SK-N-SH treated with all-trans-retinoic acid at 6 μM for 48 hours (cell line): ENCODE measurements around the gene TMEM150A.

Experiments
- ATAC-seq: fragments of 200-7000 bp; cut with Tn5 transposase; 3 replicates; pipeline ENCODE4 v1.9.1; 2020; ENCODE audit warnings: mild to moderate bottlenecking, moderate library complexity
- ARNTL ChIP-seq: fragments of 450-650 bp; formaldehyde crosslinking; IDR thresholded peaks from 2 replicates; pipeline ENCODE4 v1.5.0; 2020; ENCODE audit warnings: low read depth, mild to moderate bottlenecking, moderate library complexity, borderline replicate concordance
- BACH2 ChIP-seq: fragments of 250-450 bp; sonication (Bioruptor Pico); IDR thresholded peaks from 2 replicates; pipeline ENCODE4 v1.9.0; 2021; ENCODE audit warnings: mild to moderate bottlenecking, borderline replicate concordance
- CSDC2 ChIP-seq: fragments of 250-450 bp; sonication (Bioruptor Pico); IDR thresholded peaks from 2 replicates; pipeline ENCODE4 v1.5.0; 2020; ENCODE audit warnings: mild to moderate bottlenecking, moderate library complexity
- ESRRG ChIP-seq: fragments of 250-450 bp; sonication (Bioruptor Pico); IDR thresholded peaks from 2 replicates; pipeline ENCODE4 v1.6.1; 2021; ENCODE audit warnings: mild to moderate bottlenecking
- GLIS3 ChIP-seq: fragments of 250-450 bp; sonication (Bioruptor Pico); IDR thresholded peaks from 2 replicates; pipeline ENCODE4 v1.5.0; 2020; ENCODE audit warnings: mild to moderate bottlenecking, moderate library complexity
- OSR1 ChIP-seq: fragments of 250-450 bp; sonication (Bioruptor Pico); IDR thresholded peaks from 2 replicates; pipeline ENCODE4 v1.8.0; 2022; ENCODE audit warnings: moderate library complexity, mild to moderate bottlenecking, inconsistent platforms
- PPARA ChIP-seq: fragments of 250-450 bp; sonication (Bioruptor Pico); IDR thresholded peaks from 2 replicates; pipeline ENCODE4 v1.5.0; 2020; ENCODE audit warnings: mild to moderate bottlenecking, borderline replicate concordance
- RARB ChIP-seq: fragments of 250-450 bp; sonication (Bioruptor Pico); IDR thresholded peaks from 2 replicates; pipeline ENCODE4 v1.8.0; 2021; ENCODE audit warnings: mild to moderate bottlenecking, moderate library complexity
- SNAI2 ChIP-seq: fragments of 250-450 bp; sonication (Bioruptor Pico); IDR thresholded peaks from 2 replicates; pipeline ENCODE4 v1.5.0; 2020; ENCODE audit warnings: mild to moderate bottlenecking, moderate library complexity
- TCF4 ChIP-seq: fragments of 250-450 bp; sonication (Bioruptor Pico); IDR thresholded peaks from 2 replicates; pipeline ENCODE4 v1.8.0; 2021; ENCODE audit warnings: mild to moderate bottlenecking, moderate library complexity, borderline replicate concordance
- TOX ChIP-seq: fragments of 250-450 bp; sonication (Bioruptor Pico); IDR thresholded peaks from 2 replicates; pipeline ENCODE4 v1.8.0; 2021; ENCODE audit warnings: mild to moderate bottlenecking, moderate library complexity, borderline replicate concordance
- ZC3H10 ChIP-seq: fragments of 250-450 bp; sonication (Bioruptor Pico); IDR thresholded peaks from 2 replicates; pipeline ENCODE4 v1.5.1; 2021; ENCODE audit warnings: mild to moderate bottlenecking, moderate library complexity
- ZFP3 ChIP-seq: fragments of 250-450 bp; sonication (Bioruptor Pico); IDR thresholded peaks from 2 replicates; pipeline ENCODE4 v1.5.0; 2020; ENCODE audit warnings: mild to moderate bottlenecking, moderate library complexity
- ZFP30 ChIP-seq: fragments of 450-650 bp; formaldehyde crosslinking; IDR thresholded peaks from 2 replicates; pipeline ENCODE4 v1.5.0; 2022; ENCODE audit warnings: mild to moderate bottlenecking, moderate library complexity
- ZNF565 ChIP-seq: fragments of 450-650 bp; formaldehyde crosslinking; conservative IDR thresholded peaks from 2 replicates; pipeline ENCODE4 v1.5.0; 2020; ENCODE audit warnings: low read depth, mild to moderate bottlenecking, moderate library complexity
- ZNF70 ChIP-seq: fragments of 450-650 bp; formaldehyde crosslinking; IDR thresholded peaks from 2 replicates; pipeline ENCODE4 v1.5.0; 2020; ENCODE audit warnings: mild to moderate bottlenecking, moderate library complexity
- ZNF8 ChIP-seq: fragments of 450-650 bp; formaldehyde crosslinking; IDR thresholded peaks from 2 replicates; pipeline ENCODE4 v1.5.0; 2020; ENCODE audit warnings: mild to moderate bottlenecking, moderate library complexity
- TF ChIP-seq, protein P1 (sequence below): fragments of 250-450 bp; sonication (Bioruptor Pico); IDR thresholded peaks from 2 replicates; pipeline ENCODE4 v1.5.1; 2021; ENCODE audit warnings: mild to moderate bottlenecking, moderate library complexity
- TF ChIP-seq, protein P2 (sequence below): fragments of 250-450 bp; sonication (Bioruptor Pico); IDR thresholded peaks from 2 replicates; pipeline ENCODE4 v1.8.0; 2021; ENCODE audit warnings: low read depth, mild to moderate bottlenecking, moderate library complexity, borderline replicate concordance
- TF ChIP-seq, protein P3 (sequence below): fragments of 250-450 bp; sonication (Bioruptor Pico); IDR thresholded peaks from 2 replicates; pipeline ENCODE4 v1.8.0; 2020; ENCODE audit warnings: mild to moderate bottlenecking, moderate library complexity, borderline replicate concordance
- TF ChIP-seq, protein P4 (sequence below): fragments of 250-450 bp; sonication (Bioruptor Pico); IDR thresholded peaks from 2 replicates; pipeline ENCODE4 v1.5.1; 2020; ENCODE audit warnings: low read depth, mild to moderate bottlenecking, moderate library complexity
- TF ChIP-seq, protein P5 (sequence below): fragments of 250-450 bp; sonication (Bioruptor Pico); IDR thresholded peaks from 2 replicates; pipeline ENCODE4 v1.5.0; 2020; ENCODE audit warnings: mild to moderate bottlenecking, moderate library complexity

TMEM150A gene

DNA sequence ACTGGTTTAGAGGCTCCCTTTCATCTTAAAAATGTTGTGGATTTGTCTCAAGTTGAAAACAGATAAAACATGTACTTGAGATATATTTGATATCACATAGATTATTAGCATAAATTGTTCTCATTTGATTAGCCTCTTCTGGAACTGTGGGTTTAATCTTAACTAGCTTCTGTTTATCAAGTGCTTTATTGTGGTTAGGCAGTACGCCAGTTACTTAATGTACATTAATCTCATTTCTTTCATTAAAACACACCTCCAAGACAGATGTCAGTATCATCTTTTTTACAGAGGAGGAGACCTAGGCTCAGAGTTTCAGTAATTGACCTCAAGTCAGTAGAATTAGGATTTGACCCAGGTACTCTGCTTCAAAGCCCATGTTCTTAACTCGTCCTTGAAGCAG lies 43.7 kb upstream of the TMEM150A start:
- ATAC-seq = no peak
- TF ChIP-seq, protein P1, sequence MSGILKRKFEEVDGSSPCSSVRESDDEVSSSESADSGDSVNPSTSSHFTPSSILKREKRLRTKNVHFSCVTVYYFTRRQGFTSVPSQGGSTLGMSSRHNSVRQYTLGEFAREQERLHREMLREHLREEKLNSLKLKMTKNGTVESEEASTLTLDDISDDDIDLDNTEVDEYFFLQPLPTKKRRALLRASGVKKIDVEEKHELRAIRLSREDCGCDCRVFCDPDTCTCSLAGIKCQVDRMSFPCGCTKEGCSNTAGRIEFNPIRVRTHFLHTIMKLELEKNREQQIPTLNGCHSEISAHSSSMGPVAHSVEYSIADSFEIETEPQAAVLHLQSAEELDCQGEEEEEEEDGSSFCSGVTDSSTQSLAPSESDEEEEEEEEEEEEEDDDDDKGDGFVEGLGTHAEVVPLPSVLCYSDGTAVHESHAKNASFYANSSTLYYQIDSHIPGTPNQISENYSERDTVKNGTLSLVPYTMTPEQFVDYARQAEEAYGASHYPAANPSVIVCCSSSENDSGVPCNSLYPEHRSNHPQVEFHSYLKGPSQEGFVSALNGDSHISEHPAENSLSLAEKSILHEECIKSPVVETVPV (CRISPR knock-in tag) = no peak

DNA sequence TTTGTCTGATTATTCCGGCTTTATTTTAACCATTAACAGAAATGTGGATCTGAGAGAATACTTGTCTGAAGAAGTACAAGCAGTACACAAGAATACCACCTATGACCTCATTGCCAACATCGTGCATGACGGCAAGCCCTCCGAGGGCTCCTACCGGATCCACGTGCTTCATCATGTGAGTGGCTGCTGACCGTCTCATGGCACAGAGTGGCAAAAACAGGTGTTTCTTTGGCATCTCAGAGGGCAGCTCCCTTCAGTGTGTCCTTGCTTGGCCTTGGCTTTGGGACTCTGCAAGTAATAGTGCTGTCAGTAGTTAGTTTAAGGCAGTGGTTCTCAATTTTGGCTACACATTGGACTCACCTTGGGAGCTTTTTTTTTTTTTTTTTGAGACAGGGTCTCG lies 42.4 kb upstream of the TMEM150A start:
- TF ChIP-seq ESRRG (no peak), ZC3H10 (CRISPR knock-in tag) (no peak), TCF4 (CRISPR knock-in tag) (no peak), ARNTL (no peak), PPARA (CRISPR knock-in tag) (no peak), BACH2 (CRISPR knock-in tag) (no peak), ZFP3 (CRISPR knock-in tag) (no peak), TOX (CRISPR knock-in tag) (no peak), SNAI2 (CRISPR knock-in tag) (no peak), GLIS3 (CRISPR knock-in tag) (no peak), RARB (CRISPR knock-in tag) (no peak), ZNF70 (no peak), ZNF565 (CRISPR knock-in tag) (no peak), ZNF8 (CRISPR knock-in tag) (no peak), CSDC2 (CRISPR knock-in tag) (no peak), ZFP30 (CRISPR knock-in tag) (no peak)
- TF ChIP-seq, protein P2, sequence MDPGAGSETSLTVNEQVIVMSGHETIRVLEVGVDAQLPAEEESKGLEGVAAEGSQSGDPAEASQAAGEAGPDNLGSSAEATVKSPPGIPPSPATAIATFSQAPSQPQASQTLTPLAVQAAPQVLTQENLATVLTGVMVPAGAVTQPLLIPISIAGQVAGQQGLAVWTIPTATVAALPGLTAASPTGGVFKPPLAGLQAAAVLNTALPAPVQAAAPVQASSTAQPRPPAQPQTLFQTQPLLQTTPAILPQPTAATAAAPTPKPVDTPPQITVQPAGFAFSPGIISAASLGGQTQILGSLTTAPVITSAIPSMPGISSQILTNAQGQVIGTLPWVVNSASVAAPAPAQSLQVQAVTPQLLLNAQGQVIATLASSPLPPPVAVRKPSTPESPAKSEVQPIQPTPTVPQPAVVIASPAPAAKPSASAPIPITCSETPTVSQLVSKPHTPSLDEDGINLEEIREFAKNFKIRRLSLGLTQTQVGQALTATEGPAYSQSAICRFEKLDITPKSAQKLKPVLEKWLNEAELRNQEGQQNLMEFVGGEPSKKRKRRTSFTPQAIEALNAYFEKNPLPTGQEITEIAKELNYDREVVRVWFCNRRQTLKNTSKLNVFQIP = no peak
- TF ChIP-seq, protein P3, sequence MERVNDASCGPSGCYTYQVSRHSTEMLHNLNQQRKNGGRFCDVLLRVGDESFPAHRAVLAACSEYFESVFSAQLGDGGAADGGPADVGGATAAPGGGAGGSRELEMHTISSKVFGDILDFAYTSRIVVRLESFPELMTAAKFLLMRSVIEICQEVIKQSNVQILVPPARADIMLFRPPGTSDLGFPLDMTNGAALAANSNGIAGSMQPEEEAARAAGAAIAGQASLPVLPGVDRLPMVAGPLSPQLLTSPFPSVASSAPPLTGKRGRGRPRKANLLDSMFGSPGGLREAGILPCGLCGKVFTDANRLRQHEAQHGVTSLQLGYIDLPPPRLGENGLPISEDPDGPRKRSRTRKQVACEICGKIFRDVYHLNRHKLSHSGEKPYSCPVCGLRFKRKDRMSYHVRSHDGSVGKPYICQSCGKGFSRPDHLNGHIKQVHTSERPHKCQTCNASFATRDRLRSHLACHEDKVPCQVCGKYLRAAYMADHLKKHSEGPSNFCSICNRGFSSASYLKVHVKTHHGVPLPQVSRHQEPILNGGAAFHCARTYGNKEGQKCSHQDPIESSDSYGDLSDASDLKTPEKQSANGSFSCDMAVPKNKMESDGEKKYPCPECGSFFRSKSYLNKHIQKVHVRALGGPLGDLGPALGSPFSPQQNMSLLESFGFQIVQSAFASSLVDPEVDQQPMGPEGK (CRISPR knock-in tag) = no peak
- TF ChIP-seq, protein P1 (CRISPR knock-in tag) = no peak
- TF ChIP-seq, protein P4, sequence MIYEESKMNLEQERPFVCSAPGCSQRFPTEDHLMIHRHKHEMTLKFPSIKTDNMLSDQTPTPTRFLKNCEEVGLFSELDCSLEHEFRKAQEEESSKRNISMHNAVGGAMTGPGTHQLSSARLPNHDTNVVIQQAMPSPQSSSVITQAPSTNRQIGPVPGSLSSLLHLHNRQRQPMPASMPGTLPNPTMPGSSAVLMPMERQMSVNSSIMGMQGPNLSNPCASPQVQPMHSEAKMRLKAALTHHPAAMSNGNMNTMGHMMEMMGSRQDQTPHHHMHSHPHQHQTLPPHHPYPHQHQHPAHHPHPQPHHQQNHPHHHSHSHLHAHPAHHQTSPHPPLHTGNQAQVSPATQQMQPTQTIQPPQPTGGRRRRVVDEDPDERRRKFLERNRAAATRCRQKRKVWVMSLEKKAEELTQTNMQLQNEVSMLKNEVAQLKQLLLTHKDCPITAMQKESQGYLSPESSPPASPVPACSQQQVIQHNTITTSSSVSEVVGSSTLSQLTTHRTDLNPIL = no peak
- no peak for ATAC-seq

DNA sequence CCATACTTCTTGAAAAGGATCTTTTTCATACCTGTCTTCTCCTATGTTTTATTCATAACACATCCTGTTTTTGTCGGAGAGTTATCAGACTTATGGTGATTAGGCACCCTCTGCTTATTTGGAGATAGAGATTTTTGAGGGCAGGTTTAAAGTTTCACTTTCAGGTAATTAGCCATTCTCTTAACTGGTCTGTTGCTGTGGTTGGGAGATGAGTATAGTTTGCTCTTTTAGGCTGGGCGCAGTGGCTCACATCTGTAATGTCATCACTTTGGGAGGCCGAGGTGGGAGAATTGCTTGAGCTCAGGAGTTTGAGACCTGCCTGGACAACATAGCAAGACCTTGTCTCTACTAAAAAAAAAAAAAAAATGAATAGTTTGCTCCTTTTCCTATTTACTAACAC lies 40.2 kb upstream of the TMEM150A start:
- ATAC-seq = no peak
- TF ChIP-seq ZC3H10 (CRISPR knock-in tag) (no peak), OSR1 (CRISPR knock-in tag) (no peak), PPARA (CRISPR knock-in tag) (no peak), ZNF565 (CRISPR knock-in tag) (no peak), SNAI2 (CRISPR knock-in tag) (no peak), BACH2 (CRISPR knock-in tag) (no peak), TCF4 (CRISPR knock-in tag) (no peak), ESRRG (no peak), TOX (CRISPR knock-in tag) (no peak), ARNTL (no peak)
- TF ChIP-seq, protein P2 = no peak
- TF ChIP-seq, protein P5, sequence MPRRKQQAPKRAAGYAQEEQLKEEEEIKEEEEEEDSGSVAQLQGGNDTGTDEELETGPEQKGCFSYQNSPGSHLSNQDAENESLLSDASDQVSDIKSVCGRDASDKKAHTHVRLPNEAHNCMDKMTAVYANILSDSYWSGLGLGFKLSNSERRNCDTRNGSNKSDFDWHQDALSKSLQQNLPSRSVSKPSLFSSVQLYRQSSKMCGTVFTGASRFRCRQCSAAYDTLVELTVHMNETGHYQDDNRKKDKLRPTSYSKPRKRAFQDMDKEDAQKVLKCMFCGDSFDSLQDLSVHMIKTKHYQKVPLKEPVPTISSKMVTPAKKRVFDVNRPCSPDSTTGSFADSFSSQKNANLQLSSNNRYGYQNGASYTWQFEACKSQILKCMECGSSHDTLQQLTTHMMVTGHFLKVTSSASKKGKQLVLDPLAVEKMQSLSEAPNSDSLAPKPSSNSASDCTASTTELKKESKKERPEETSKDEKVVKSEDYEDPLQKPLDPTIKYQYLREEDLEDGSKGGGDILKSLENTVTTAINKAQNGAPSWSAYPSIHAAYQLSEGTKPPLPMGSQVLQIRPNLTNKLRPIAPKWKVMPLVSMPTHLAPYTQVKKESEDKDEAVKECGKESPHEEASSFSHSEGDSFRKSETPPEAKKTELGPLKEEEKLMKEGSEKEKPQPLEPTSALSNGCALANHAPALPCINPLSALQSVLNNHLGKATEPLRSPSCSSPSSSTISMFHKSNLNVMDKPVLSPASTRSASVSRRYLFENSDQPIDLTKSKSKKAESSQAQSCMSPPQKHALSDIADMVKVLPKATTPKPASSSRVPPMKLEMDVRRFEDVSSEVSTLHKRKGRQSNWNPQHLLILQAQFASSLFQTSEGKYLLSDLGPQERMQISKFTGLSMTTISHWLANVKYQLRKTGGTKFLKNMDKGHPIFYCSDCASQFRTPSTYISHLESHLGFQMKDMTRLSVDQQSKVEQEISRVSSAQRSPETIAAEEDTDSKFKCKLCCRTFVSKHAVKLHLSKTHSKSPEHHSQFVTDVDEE (CRISPR knock-in tag) = no peak
- TF ChIP-seq, protein P4 = no peak
- TF ChIP-seq, protein P3 (CRISPR knock-in tag) = no peak
